K562 (cell line): ENCODE results near the gene SLCO2B1. TPM values are rescaled to one million over a fixed set of nuclear protein-coding genes. Genes with fewer than 3 reads are reported as not detected.

ENCODE experiments used
- AFF1 ChIP-seq, 2 experiments: fragments of 450-650 bp; IDR thresholded peaks; 2 replicates each; pipeline ENCODE4 v1.6.1; 2018; ENCODE audit warnings: mild to moderate bottlenecking in 2 of 2, low read depth in 1 of 2; ENCODE audit not compliant: partially characterized antibody in 2 of 2
- ARID1B ChIP-seq: fragments of 450-650 bp; IDR thresholded peaks from 2 replicates; pipeline ENCODE4 v1.6.1; 2016; ENCODE audit warnings: antibody characterized with exemption, mild to moderate bottlenecking, inconsistent platforms
- CBFA2T3 ChIP-seq: fragments of 450-650 bp; IDR thresholded peaks from 2 replicates; pipeline ENCODE4 v1.6.1; 2017
- CXXC5 ChIP-seq: fragments of 250-450 bp; sonication (Bioruptor Pico); IDR thresholded peaks from 2 replicates; pipeline ENCODE4 v1.8.0; 2022; ENCODE audit warnings: inconsistent platforms, mild to moderate bottlenecking, moderate library complexity
- DPF2 ChIP-seq: fragments of 450-650 bp; IDR thresholded peaks from 2 replicates; pipeline ENCODE4 v1.6.1; 2016
- GTF2F1 ChIP-seq: IDR thresholded peaks from 2 replicates; pipeline ENCODE4 v1.6.1; 2011; ENCODE audit warnings: low read depth, low read length, improper control_type of control experiment
- HDAC1 ChIP-seq, 2 experiments: fragments of 450-650 bp; IDR thresholded peaks; 2 replicates each; pipeline ENCODE4 v1.6.1; 2016 to 2017; ENCODE audit warnings: inconsistent platforms in 1 of 2, mild to moderate bottlenecking in 1 of 2, moderate library complexity in 1 of 2
- KDM1A ChIP-seq, 2 experiments: fragments of 450-650 bp; IDR thresholded peaks; 2 replicates each; pipeline ENCODE4 v1.6.1; 2016; ENCODE audit warnings: mild to moderate bottlenecking in 2 of 2
- MXD1 ChIP-seq: fragments of 250-450 bp; sonication (Bioruptor Pico); IDR thresholded peaks from 2 replicates; pipeline ENCODE4 v1.8.0; 2021; ENCODE audit warnings: borderline replicate concordance, mild to moderate bottlenecking, moderate library complexity; ENCODE audit not compliant: poor library complexity, severe bottlenecking
- MYNN ChIP-seq, 2 experiments: sonication (generic); formaldehyde crosslinking in 1 of 2; IDR thresholded peaks; 2 replicates each; pipeline versions ENCODE4 v1.5.0 to v1.6.1; 2016 to 2020; ENCODE audit warnings: antibody characterized with exemption in 1 of 2, missing genetic modification reagents in 1 of 2
- NR2C2 ChIP-seq, 2 experiments: fragments of 200-800 bp in 1 of 2; sonication (Bioruptor generic) in 1 of 2; sonication (generic) in 1 of 2; formaldehyde crosslinking in 1 of 2; IDR thresholded peaks; 2 replicates each; pipeline versions ENCODE4 v1.6.1 to v1.8.0; 2016 to 2022; ENCODE audit warnings: mild to moderate bottlenecking in 1 of 2, missing compliant biosample characterization in 1 of 2, missing genetic modification characterization in 1 of 2, missing genetic modification reagents in 1 of 2
- PCBP2 ChIP-seq: fragments of 200-400 bp; formaldehyde crosslinking; IDR thresholded peaks from 2 replicates; pipeline ENCODE4 v1.6.1; 2018; ENCODE audit warnings: low read length, low read depth, mild to moderate bottlenecking, moderate library complexity; ENCODE audit not compliant: poor library complexity, severe bottlenecking
- RBBP5 ChIP-seq: fragments of 200-600 bp; sonication (generic); IDR thresholded peaks from 2 replicates; pipeline ENCODE4 v1.6.1; 2012; ENCODE audit warnings: borderline replicate concordance, mild to moderate bottlenecking, low read length, control low read depth, inconsistent platforms; ENCODE audit not compliant: insufficient read depth, poor library complexity, severe bottlenecking
- SLC30A9 ChIP-seq: fragments of 250-450 bp; sonication (Bioruptor Pico); IDR thresholded peaks from 2 replicates; pipeline ENCODE4 v1.8.0; 2022; ENCODE audit warnings: mild to moderate bottlenecking, moderate library complexity
- TEAD1 ChIP-seq, 2 experiments: fragments of 450-650 bp in 1 of 2; sonication (generic) in 1 of 2; formaldehyde crosslinking; IDR thresholded peaks; 2 replicates each; pipeline versions ENCODE4 v1.4.0 to v1.8.0; 2020 to 2022; ENCODE audit warnings: mild to moderate bottlenecking in 2 of 2, missing genetic modification reagents in 1 of 2
- USF2 ChIP-seq: sonication (generic); formaldehyde crosslinking; IDR thresholded peaks from 2 replicates; pipeline ENCODE4 v1.5.0; 2020; ENCODE audit warnings: missing genetic modification reagents
- VEZF1 ChIP-seq: fragments of 200-800 bp; sonication (Bioruptor generic); IDR thresholded peaks from 2 replicates; pipeline ENCODE4 v1.6.1; 2017; ENCODE audit warnings: missing genetic modification characterization, missing compliant biosample characterization
- ZNF280A ChIP-seq: fragments of 450-650 bp; IDR thresholded peaks from 2 replicates; pipeline ENCODE4 v1.6.1; 2018; ENCODE audit warnings: mild to moderate bottlenecking, low read depth; ENCODE audit not compliant: partially characterized antibody
- ZNF780A ChIP-seq: fragments of 250-450 bp; sonication (Bioruptor Pico); IDR thresholded peaks from 2 replicates; pipeline ENCODE4 v1.5.0; 2021; ENCODE audit warnings: mild to moderate bottlenecking
- polyA plus RNA-seq, 8 experiments: library from polyadenylated mRNA; depleted of rRNA in 4 of 8; stranded (reverse) in 5 of 8; unstranded in 3 of 8; fragments of >200 nt; fragmentation: Nextera tagmentation in 2 of 8; fragmentation: Illumina TruSeq in 1 of 8; extraction: Ambion mirVana in 2 of 8; extraction: Trizol in 1 of 8; gene quantifications; 2 replicates each; pipeline versions ENCODE4 v1.2.1 to v1.2.3, GENCODE V29; 2011 to 2014; ENCODE audit warnings: inconsistent platforms in 1 of 8, missing spikeins in 1 of 8
- total RNA-seq, 7 experiments: library from RNA; depleted of rRNA in 6 of 7; stranded (reverse); fragments of >200 nt in 6 of 7; fragmentation: Illumina TruSeq in 2 of 7; extraction: Trizol in 2 of 7; gene quantifications; 2 replicates each; pipeline versions ENCODE4 v1.2.1 to v1.2.3, GENCODE V29; 2011 to 2021; ENCODE audit warnings: low replicate concordance in 1 of 7

Gene SLCO2B1
- total and polyA plus RNA-seq, 9 of the 15 experiments (the other 6 are each of a cell fraction or from before 2014, with no cell fraction given), result 0.70 to 14.7 (median 7.6) TPM

GRCh38 chr11:75105462-75105925, 45.4 kb upstream of the SLCO2B1 start (continued):
- no peak for TF ChIP-seq VEZF1 (CRISPR knock-in tag)
- TF ChIP-seq AFF1 (IDR thresholded peaks at IDR 0.05; ENCODE audit: low read depth in 1 of 2, partially characterized antibody in 2 of 2), result peak in 1 of 2 experiments; percentile 39
- TF ChIP-seq MXD1, result no peak
- no peak for TF ChIP-seq PCBP2
- no peak; the same call in 1 of the 2 replicates for TF ChIP-seq NR2C2 (CRISPR knock-in tag; IDR thresholded peaks at IDR 0.05)
- peak; percentile 86 for TF ChIP-seq NR2C2 (tag; IDR thresholded peaks at IDR 0.05)
- peak; percentile 31 to 80; a peak in 2 of 4 replicates for TF ChIP-seq HDAC1 (IDR thresholded peaks at IDR 0.05)
- no peak for TF ChIP-seq ZNF280A
- no peak for TF ChIP-seq MYNN (IDR thresholded peaks at IDR 0.05)
- no peak for TF ChIP-seq MYNN (CRISPR knock-in tag; IDR thresholded peaks at IDR 0.05)
- TF ChIP-seq SLC30A9, result no peak
- 0 out of 2 replicates have a peak, but pooled peaks have one; percentile 50 for TF ChIP-seq GTF2F1
- TF ChIP-seq KDM1A (IDR thresholded peaks at IDR 0.05), result peak; percentile 93 to 95
- TF ChIP-seq TEAD1 (CRISPR knock-in tag; IDR thresholded peaks at IDR 0.05), result 0 out of 4 replicates have a peak, but pooled peaks of 1 of the 2 experiments have one; percentile 55
- TF ChIP-seq ARID1B, result peak; percentile 25; the same call in 1 of the 2 replicates
- peak; percentile 55 for TF ChIP-seq CXXC5 (CRISPR knock-in tag)
- peak; percentile 29; the same call in 1 of the 2 replicates for TF ChIP-seq CBFA2T3
- TF ChIP-seq DPF2, result peak; percentile 42; the same call in 1 of the 2 replicates
- no peak for TF ChIP-seq ZNF780A (CRISPR knock-in tag)
- TF ChIP-seq USF2 (CRISPR knock-in tag), result peak; percentile 79
- TF ChIP-seq RBBP5, result peak; percentile 23
